ENCODE results near the gene SRSF8.

The SRSF8 gene

DNA sequence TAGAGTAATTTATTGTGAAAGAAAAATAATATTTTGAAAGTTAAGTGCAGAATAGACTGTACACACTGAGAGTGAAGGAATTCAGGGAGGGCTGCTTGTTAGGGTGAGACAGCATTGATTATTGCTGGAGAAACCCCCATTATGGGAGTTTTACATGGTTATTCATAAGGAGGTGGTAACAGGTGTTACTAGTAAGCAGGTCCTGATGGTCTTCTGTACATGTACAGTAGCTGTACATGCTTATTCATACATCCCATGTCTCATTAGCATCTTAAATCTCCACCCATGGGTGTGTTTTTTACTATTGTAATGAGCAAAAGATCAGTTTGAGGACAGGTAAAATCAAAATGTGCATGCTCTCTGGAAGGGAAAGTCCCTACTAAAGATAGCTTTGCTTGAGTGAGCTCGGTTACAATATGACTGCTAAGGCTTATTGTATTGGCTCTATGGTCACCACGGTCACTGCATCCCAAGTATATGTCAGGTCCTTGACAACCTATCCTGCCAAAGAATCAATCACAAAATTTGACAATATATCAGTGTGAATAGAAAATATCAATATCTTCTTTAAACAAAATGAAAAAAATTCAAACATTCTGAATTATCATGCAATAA is 11.3 kb upstream of the SRSF8 start:
- no peak overlapping the region for H3K4me3 ChIP-seq (replicated peaks in 1 of 2; ENCODE audit: low read depth in 2 of 2, low read length in 2 of 2)
- no peak for DNase-seq (ENCODE audit: low read depth in 2 of 2)
- TF ChIP-seq, protein P1, sequence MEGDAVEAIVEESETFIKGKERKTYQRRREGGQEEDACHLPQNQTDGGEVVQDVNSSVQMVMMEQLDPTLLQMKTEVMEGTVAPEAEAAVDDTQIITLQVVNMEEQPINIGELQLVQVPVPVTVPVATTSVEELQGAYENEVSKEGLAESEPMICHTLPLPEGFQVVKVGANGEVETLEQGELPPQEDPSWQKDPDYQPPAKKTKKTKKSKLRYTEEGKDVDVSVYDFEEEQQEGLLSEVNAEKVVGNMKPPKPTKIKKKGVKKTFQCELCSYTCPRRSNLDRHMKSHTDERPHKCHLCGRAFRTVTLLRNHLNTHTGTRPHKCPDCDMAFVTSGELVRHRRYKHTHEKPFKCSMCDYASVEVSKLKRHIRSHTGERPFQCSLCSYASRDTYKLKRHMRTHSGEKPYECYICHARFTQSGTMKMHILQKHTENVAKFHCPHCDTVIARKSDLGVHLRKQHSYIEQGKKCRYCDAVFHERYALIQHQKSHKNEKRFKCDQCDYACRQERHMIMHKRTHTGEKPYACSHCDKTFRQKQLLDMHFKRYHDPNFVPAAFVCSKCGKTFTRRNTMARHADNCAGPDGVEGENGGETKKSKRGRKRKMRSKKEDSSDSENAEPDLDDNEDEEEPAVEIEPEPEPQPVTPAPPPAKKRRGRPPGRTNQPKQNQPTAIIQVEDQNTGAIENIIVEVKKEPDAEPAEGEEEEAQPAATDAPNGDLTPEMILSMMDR (IDR thresholded peaks at IDR 0.05; ENCODE audit: low read depth, low read length) = no peak

DNA sequence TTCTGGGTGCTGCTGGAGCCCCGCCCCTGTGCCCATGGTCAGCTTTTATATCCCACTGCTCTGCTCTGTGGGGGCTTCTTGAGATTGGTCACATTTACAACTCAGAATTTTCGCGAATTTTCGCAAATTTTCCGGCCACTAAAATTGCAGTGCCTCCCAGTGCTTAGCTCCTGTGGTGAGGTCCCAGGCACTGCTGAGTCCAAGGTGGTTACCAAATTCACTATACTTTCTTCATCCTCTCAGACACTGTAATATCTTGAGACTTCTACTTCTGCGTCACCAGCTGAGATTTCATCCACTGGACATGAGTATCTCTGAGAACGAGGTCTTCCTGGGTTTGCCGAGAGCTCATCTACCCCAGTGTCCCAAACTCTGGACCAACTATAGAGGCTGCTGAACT is 8.8 kb upstream of the SRSF8 start:
- H3K4me3 ChIP-seq (replicated peaks in 1 of 2; ENCODE audit: low read depth in 2 of 2, low read length in 2 of 2) = no peak overlapping the region
- TF ChIP-seq, protein P1 (IDR thresholded peaks at IDR 0.05; ENCODE audit: low read depth, low read length) = no peak
- DNase-seq (ENCODE audit: low read depth in 2 of 2) = no peak

DNA sequence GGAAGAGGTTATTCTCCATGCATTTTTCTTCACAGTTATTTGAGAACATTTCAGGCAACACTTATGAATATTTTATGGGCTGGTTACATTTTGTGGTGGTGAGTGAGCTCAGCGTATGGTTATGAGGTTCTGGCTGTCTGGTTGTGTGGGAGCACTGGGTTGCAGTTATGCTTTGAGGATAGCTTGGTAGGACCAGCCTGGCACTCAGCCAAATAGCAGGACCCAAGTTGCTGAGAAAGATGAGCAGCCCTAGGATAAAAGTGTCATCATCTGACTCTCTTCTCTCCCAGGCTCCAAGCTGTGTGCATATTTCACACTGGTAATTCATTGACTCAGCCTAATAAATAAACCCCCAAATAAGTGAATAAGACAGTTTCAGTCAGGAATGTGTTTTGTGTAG is 8.1 kb upstream of the SRSF8 start:
- no peak for DNase-seq (ENCODE audit: low read depth in 2 of 2)
- TF ChIP-seq, protein P1 (IDR thresholded peaks at IDR 0.05; ENCODE audit: low read depth, low read length) = no peak
- H3K4me3 ChIP-seq (replicated peaks in 1 of 2; ENCODE audit: low read depth in 2 of 2, low read length in 2 of 2) = no peak overlapping the region

DNA sequence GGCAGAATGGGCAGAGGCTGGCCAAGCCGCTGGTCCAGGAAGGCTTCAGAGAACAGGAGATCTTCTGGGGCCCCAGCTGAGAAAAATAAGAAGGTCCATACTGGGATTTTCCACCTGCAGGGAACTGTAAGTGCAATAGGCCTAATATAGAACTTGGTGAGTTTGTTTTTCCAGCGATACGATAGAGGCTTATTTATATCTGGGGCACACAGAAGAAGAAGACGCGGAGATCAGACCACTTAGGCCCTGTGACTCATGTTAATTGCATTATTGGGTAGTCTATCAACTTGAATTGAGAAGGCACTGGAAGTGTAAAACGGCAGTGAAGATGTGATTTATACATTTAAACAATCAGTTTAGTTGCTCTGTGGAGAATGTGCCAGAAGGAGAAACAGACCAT is 7.7 kb upstream of the SRSF8 start:
- TF ChIP-seq, protein P1 (IDR thresholded peaks at IDR 0.05; ENCODE audit: low read depth, low read length) = no peak
- H3K4me3 ChIP-seq (replicated peaks in 1 of 2; ENCODE audit: low read depth in 2 of 2, low read length in 2 of 2) = no peak overlapping the region
- no peak for DNase-seq (ENCODE audit: low read depth in 2 of 2)

DNA sequence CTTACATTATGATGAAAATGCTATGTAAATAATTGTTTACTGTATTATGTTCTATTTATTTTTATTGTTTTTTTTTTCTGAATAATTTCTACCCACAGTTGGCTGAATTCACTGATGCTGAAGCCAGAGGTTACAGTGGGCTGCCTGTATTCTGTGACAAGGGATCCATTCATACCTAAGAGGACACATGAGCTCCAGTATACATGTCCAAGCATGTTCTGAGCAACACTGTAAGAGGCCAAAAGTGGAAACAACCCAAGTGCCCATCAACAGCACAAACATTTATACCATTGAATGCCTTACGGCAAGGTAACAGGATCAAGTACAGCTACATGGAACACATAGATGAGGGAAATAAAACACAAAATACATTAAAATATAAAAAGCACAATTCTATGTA is 1.4 kb upstream of the SRSF8 start:
- DNase-seq (ENCODE audit: low read depth in 2 of 2) = no peak
- H3K4me3 ChIP-seq (replicated peaks in 1 of 2; ENCODE audit: low read depth in 2 of 2, low read length in 2 of 2) = no peak overlapping the region
- TF ChIP-seq, protein P1 (IDR thresholded peaks at IDR 0.05; ENCODE audit: low read depth, low read length) = no peak

DNA sequence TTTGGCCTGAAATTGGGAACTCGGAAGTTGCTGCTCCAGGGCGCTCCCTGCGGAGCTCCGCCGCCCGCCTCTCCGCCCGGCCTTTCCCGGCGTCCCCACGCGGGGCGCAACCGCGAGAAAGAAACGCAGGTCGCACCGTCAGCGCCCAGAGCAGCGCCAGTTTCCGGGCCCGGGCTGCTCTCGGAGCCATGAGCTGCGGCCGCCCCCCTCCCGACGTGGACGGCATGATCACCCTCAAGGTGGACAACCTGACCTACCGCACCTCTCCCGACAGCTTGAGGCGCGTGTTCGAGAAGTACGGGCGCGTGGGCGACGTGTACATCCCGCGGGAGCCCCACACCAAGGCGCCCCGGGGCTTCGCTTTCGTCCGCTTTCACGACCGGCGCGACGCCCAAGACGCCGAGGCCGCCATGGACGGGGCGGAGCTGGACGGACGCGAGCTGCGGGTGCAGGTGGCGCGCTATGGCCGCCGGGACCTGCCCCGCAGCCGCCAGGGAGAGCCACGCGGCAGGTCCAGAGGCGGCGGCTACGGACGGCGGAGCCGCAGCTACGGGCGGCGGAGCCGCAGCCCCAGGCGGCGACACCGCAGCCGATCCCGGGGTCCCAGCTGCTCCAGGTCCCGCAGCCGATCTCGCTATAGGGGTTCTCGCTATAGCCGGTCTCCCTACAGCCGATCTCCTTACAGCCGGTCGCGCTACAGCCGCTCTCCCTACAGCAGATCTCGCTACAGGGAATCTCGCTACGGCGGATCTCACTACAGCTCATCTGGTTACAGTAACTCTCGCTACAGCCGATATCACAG is 521 bp downstream of the SRSF8 start:
- peak; percentile 73 to 82 for DNase-seq (ENCODE audit: low read depth in 2 of 2)
- peak overlapping the region; percentile 79 to 81 for H3K4me3 ChIP-seq (replicated peaks in 1 of 2; ENCODE audit: low read depth in 2 of 2, low read length in 2 of 2)
- TF ChIP-seq, protein P1 (IDR thresholded peaks at IDR 0.05; ENCODE audit: low read depth, low read length) = peak; percentile 52

Measured in cardiac fibroblast (primary cell).